RWPE2 (cell line): ENCODE data around the gene GSTT2B.
"Not testable (repeated sequence)": the region's sequence is repeated elsewhere in the genome, so short reads cannot be mapped to it uniquely, and the experiment has no call there.

Source experiments
- ATAC-seq: fragments of 200-7000 bp; cut with Tn5 transposase; 3 replicates; pipeline ENCODE4 v1.9.1; 2021; ENCODE audit warnings: low read depth
- DNase-seq: peaks from one replicate; pipeline ENCODE4 v3.0.0-alpha.2; 2020; ENCODE audit warnings: low spot score
- H3K27ac ChIP-seq: fragments of 450-650 bp; 2 replicates; pipeline ENCODE4 v1.5.1; 2017; ENCODE audit warnings: mild to moderate bottlenecking; ENCODE audit not compliant: poor library complexity, severe bottlenecking
- H3K27me3 ChIP-seq: fragments of 250-450 bp; sonication (Bioruptor Pico); 2 replicates; pipeline ENCODE4 v1.5.1; 2021; ENCODE audit warnings: mild to moderate bottlenecking, moderate library complexity; ENCODE audit not compliant: insufficient read depth, poor library complexity, severe bottlenecking
- H3K36me3 ChIP-seq: fragments of 250-450 bp; sonication (Bioruptor Pico); 2 replicates; pipeline ENCODE4 v1.5.1; 2020; ENCODE audit warnings: low read depth, mild to moderate bottlenecking, moderate library complexity
- H3K4me1 ChIP-seq: fragments of 250-450 bp; sonication (Bioruptor Pico); 2 replicates; pipeline ENCODE4 v1.5.1; 2021; ENCODE audit warnings: mild to moderate bottlenecking, moderate library complexity; ENCODE audit not compliant: insufficient read depth, poor library complexity, severe bottlenecking
- H3K4me3 ChIP-seq: fragments of 250-450 bp; sonication (Bioruptor Pico); 2 replicates; pipeline ENCODE4 v1.5.1; 2021; ENCODE audit warnings: mild to moderate bottlenecking, moderate library complexity; ENCODE audit not compliant: severe bottlenecking
- H3K9me3 ChIP-seq: fragments of 250-450 bp; sonication (Bioruptor Pico); 2 replicates; pipeline ENCODE4 v1.5.1; 2021; ENCODE audit warnings: mild to moderate bottlenecking, moderate library complexity; ENCODE audit not compliant: severe bottlenecking
- CTCF ChIP-seq: fragments of 450-650 bp; IDR thresholded peaks from one replicate; pipeline ENCODE4 v1.5.1; 2017; ENCODE audit warnings: mild to moderate bottlenecking, moderate library complexity; ENCODE audit not compliant: poor library complexity, severe bottlenecking

The GSTT2B gene

GRCh38 chr22:23938328-23939016 is 22.5 kb downstream of the GSTT2B start:
- Histone ChIP-seq H3K4me1 (no peaks in the 10 kb centered on the region), H3K4me3 (no peak overlapping the region), H3K36me3 (no peaks in the 10 kb centered on the region), H3K27ac (no peak overlapping the region), H3K9me3 (no peaks in the 10 kb centered on the region), H3K27me3 (no peaks in the 10 kb centered on the region)
- DNase-seq (no peak), ATAC-seq (no peak)
- no peak for TF ChIP-seq CTCF

- no peak for ATAC-seq
- DNase-seq, result no peak
- Histone ChIP-seq H3K4me1 (no peaks in the 10 kb centered on the region), H3K27ac (no peak overlapping the region), H3K4me3 (no peak overlapping the region), H3K27me3 (no peaks in the 10 kb centered on the region), H3K36me3 (peaks cover 82% of the 10 kb centered on the region), H3K9me3 (no peaks in the 10 kb centered on the region)
- no peak for TF ChIP-seq CTCF
Measured at GRCh38 chr22:23926561-23926960, 34.4 kb downstream of the GSTT2B start.

GRCh38 chr22:23925020-23925606 is 35.9 kb downstream of the GSTT2B start:
- ATAC-seq, result no peak
- no peaks in the 10 kb centered on the region for H3K27me3 ChIP-seq
- no peak for TF ChIP-seq CTCF
- no peak overlapping the region for H3K4me3 ChIP-seq
- peaks cover 68% of the 10 kb centered on the region for H3K36me3 ChIP-seq
- no peak overlapping the region for H3K27ac ChIP-seq
- no peak for DNase-seq
- H3K9me3 ChIP-seq, result no peaks in the 10 kb centered on the region
- no peaks in the 10 kb centered on the region for H3K4me1 ChIP-seq

GRCh38 chr22:23922921-23923320 is 38.1 kb downstream of the GSTT2B start:
- no peak for DNase-seq
- Histone ChIP-seq H3K36me3 (peaks cover 52% of the 10 kb centered on the region), H3K9me3 (no peaks in the 10 kb centered on the region), H3K27me3 (no peaks in the 10 kb centered on the region), H3K27ac (no peak overlapping the region), H3K4me3 (no peak overlapping the region), H3K4me1 (no peaks in the 10 kb centered on the region)
- no peak for TF ChIP-seq CTCF
- ATAC-seq, result no peak

GRCh38 chr22:23921586-23922201 is 39.3 kb downstream of the GSTT2B start:
- not testable (repeated sequence) for DNase-seq, H3K4me1 ChIP-seq, H3K4me3 ChIP-seq, H3K9me3 ChIP-seq, H3K27me3 ChIP-seq, H3K27ac ChIP-seq
- ATAC-seq, result peak; percentile 64; the same call in 2 of the 3 replicates
- H3K36me3 ChIP-seq, result peaks cover 42% of the 10 kb centered on the region

- not testable (repeated sequence) for H3K9me3 ChIP-seq, H3K27ac ChIP-seq, H3K27me3 ChIP-seq, H3K4me1 ChIP-seq, ATAC-seq, H3K4me3 ChIP-seq, DNase-seq
- H3K36me3 ChIP-seq, result peaks cover 30% of the 10 kb centered on the region
Measured at GRCh38 chr22:23920267-23920611, 40.8 kb downstream of the GSTT2B start.
